CD4-positive, alpha-beta memory T cell (primary cell): ENCODE data around the gene CDC14B. TPM values are rescaled to one million over a fixed set of nuclear protein-coding genes. Genes with fewer than 3 reads are reported as not detected.

ENCODE experiments used
- CTCF ChIA-PET: fragments of 350-600 bp; sonication (Branson Sonifier 250); formaldehyde crosslinking; loops from one replicate; lab custom pipeline; 2021; ENCODE audit warnings: inconsistent platforms; ENCODE audit not compliant: partially characterized antibody; lab: Charles Lee
- POLR2A ChIA-PET: fragments of 350-600 bp; sonication (Branson Sonifier 250); formaldehyde crosslinking; loops from one replicate; lab custom pipeline; 2021; ENCODE audit not compliant: partially characterized antibody; lab: Charles Lee
- DNase-seq, 5 donors: peaks; one replicate each; pipeline versions ENCODE4 v3.0.0 to v3.0.0-alpha.2; 2020 to 2022; ENCODE audit warnings: mixed read lengths in 1 of 5
- H3K27ac ChIP-seq: one replicate; pipeline ENCODE4 v1.7.0; 2013; ENCODE audit warnings: low read depth, low read length
- H3K27me3 ChIP-seq: 2 replicates; pipeline ENCODE4 v1.7.0; 2013; ENCODE audit warnings: mild to moderate bottlenecking, low read length, moderate library complexity; ENCODE audit not compliant: insufficient read depth
- H3K36me3 ChIP-seq: 2 replicates; pipeline ENCODE4 v1.7.0; 2013; ENCODE audit warnings: mild to moderate bottlenecking, low read length, moderate library complexity; ENCODE audit not compliant: insufficient read depth
- H3K4me1 ChIP-seq: 2 replicates; pipeline ENCODE4 v1.7.0; 2013; ENCODE audit warnings: mild to moderate bottlenecking, low read length, moderate library complexity; ENCODE audit not compliant: insufficient read depth
- H3K4me3 ChIP-seq, 2 donors: one replicate each; pipeline ENCODE4 v1.7.0; 2013; ENCODE audit warnings: low read length in 2 of 2, mild to moderate bottlenecking in 1 of 2
- H3K9me3 ChIP-seq, 2 donors: one replicate each; pipeline ENCODE4 v1.7.0; 2013; ENCODE audit warnings: low read length in 2 of 2, control low read depth in 1 of 2; ENCODE audit not compliant: control insufficient read depth in 1 of 2
- H3K27ac Mint-ChIP-seq, 7 donors: one replicate each; pipeline ENCODE4 v1.8.0; 2020 to 2021; ENCODE audit warnings: mixed read lengths in 7 of 7, mild to moderate bottlenecking in 6 of 7, inconsistent platforms in 3 of 7, moderate library complexity in 3 of 7
- H3K27me3 Mint-ChIP-seq, 2 donors: one replicate each; pipeline ENCODE4 v1.8.0; 2020 to 2021; ENCODE audit warnings: mixed read lengths in 2 of 2
- H3K36me3 Mint-ChIP-seq, 2 donors: one replicate each; pipeline ENCODE4 v1.8.0; 2020 to 2021; ENCODE audit warnings: mixed read lengths in 2 of 2, inconsistent platforms in 1 of 2, mild to moderate bottlenecking in 1 of 2
- H3K4me1 Mint-ChIP-seq, 4 donors: one replicate each; pipeline ENCODE4 v1.8.0; 2020 to 2021; ENCODE audit warnings: mixed read lengths in 4 of 4, mild to moderate bottlenecking in 1 of 4
- H3K4me3 Mint-ChIP-seq, 8 donors: one replicate each; pipeline ENCODE4 v1.8.0; 2020 to 2021; ENCODE audit warnings: mixed read lengths in 8 of 8, mild to moderate bottlenecking in 7 of 8, moderate library complexity in 6 of 8, inconsistent platforms in 3 of 8
- H3K9me3 Mint-ChIP-seq, 8 donors: one replicate each; pipeline ENCODE4 v1.8.0; 2020 to 2021; ENCODE audit warnings: mixed read lengths in 8 of 8, mild to moderate bottlenecking in 5 of 8, inconsistent platforms in 3 of 8, moderate library complexity in 1 of 8
- intact Hi-C: fragments of 100-400 bp; cut with micrococcal nuclease; formaldehyde crosslinking; loops from one replicate; pipeline ENCODE4 v1.15.1; 2023
- polyA plus RNA-seq, 2 donors: library from polyadenylated mRNA; unstranded; fragments of 300-500 nt; fragmentation: Illumina TruSeq; gene quantifications; one replicate each; pipeline ENCODE4 v1.2.3, GENCODE V29; 2021
- total RNA-seq, 2 experiments: library from RNA; stranded (reverse); gene quantifications; one replicate each; pipeline ENCODE4 v1.2.3, GENCODE V29; 2021

CDC14B gene
- total and polyA plus RNA-seq, 4 experiments from 2014 or later = 10.6 to 17.1 (median 13.3) TPM

- Mint-ChIP-seq H3K4me3 (peak overlapping the region; percentile 88 to 93 (median 91)), H3K9me3 (no peaks in the 10 kb centered on the region), H3K27me3 (no peaks in the 10 kb centered on the region), H3K36me3 (peaks cover 4 to 8% of the 10 kb centered on the region in 2 donors), H3K27ac (peak overlapping the region; percentile 78 to 91 (median 82)), H3K4me1 (peaks cover 15 to 30% (median 23%) of the 10 kb centered on the region in 4 donors)
- Histone ChIP-seq H3K4me1 (peaks cover 18% of the 10 kb centered on the region), H3K27ac (peak overlapping the region; percentile 80), H3K27me3 (no peaks in the 10 kb centered on the region), H3K4me3 (peak overlapping the region; percentile 75 to 80), H3K9me3 (no peaks in the 10 kb centered on the region), H3K36me3 (no peaks in the 10 kb centered on the region)
- ChIA-PET CTCF (interaction anchor here (0.7 to 2.6 kb wide), 14 partner anchors 9 to 240 kb away, joined by 3 to 19 read pairs (median 4); no protein-coding TSS in a partner anchor), POLR2A (interaction anchor here (0.7 to 3.8 kb wide), 13 partner anchors 9 to 1841 kb away, joined by 3 to 53 read pairs (median 6); partner anchors contain the start of genes AOPEP, HABP4, SLC35D2 and XPA)
- DNase-seq = no peak
- intact Hi-C loops = loop anchor here (2.0 to 5.0 kb wide), 4 partner anchors 85 to 210 kb away; partner anchors contain the start of genes HABP4, PRXL2C and ZNF510
Observed at GRCh38 chr9:96567203-96567700, 52.4 kb downstream of the CDC14B start.

GRCh38 chr9:96566498-96567202 lies 53.0 kb downstream of the CDC14B start:
- POLR2A ChIA-PET = interaction anchor here (0.5 to 3.8 kb wide), 21 partner anchors 8 to 1840 kb away, joined by 3 to 53 read pairs (median 4); partner anchors contain the start of genes AOPEP, HABP4, NCBP1 and SLC35D2
- Histone ChIP-seq H3K27ac (peak overlapping the region; percentile 80), H3K9me3 (no peaks in the 10 kb centered on the region), H3K36me3 (peaks cover 3% of the 10 kb centered on the region), H3K4me3 (peak overlapping the region; percentile 75 to 80), H3K4me1 (peaks cover 18% of the 10 kb centered on the region), H3K27me3 (no peaks in the 10 kb centered on the region)
- Mint-ChIP-seq H3K9me3 (no peaks in the 10 kb centered on the region), H3K27ac (peak overlapping the region; percentile 73 to 90 (median 82)), H3K36me3 (peaks cover 4 to 8% of the 10 kb centered on the region in 2 donors), H3K27me3 (no peaks in the 10 kb centered on the region), H3K4me3 (peak overlapping the region; percentile 88 to 93 (median 91)), H3K4me1 (peaks cover 15 to 30% (median 23%) of the 10 kb centered on the region in 4 donors)
- peak; percentile 79 to 88 (median 80) for DNase-seq
- intact Hi-C loops = loop anchor here (1.0 to 5.0 kb wide), 6 partner anchors 84 to 239 kb away; partner anchors contain the start of genes HABP4, PRXL2C, ZNF367 and ZNF510
- CTCF ChIA-PET = interaction anchor here (0.7 to 2.6 kb wide), 18 partner anchors 9 to 240 kb away, joined by 3 to 19 read pairs (median 4); no protein-coding TSS in a partner anchor

GRCh38 chr9:96565671-96566497 lies 53.8 kb downstream of the CDC14B start:
- Histone ChIP-seq H3K9me3 (no peaks in the 10 kb centered on the region), H3K4me3 (peak overlapping the region; percentile 75 to 80), H3K27ac (peak overlapping the region; percentile 80), H3K27me3 (no peaks in the 10 kb centered on the region), H3K36me3 (peaks cover 3% of the 10 kb centered on the region), H3K4me1 (peaks cover 18% of the 10 kb centered on the region)
- POLR2A ChIA-PET = interaction anchor here (0.6 to 3.8 kb wide), 17 partner anchors 8 to 1067 kb away, joined by 3 to 53 read pairs (median 5); partner anchors contain the start of genes HABP4, NCBP1, SLC35D2 and TSTD2
- H3K4me3 Mint-ChIP-seq = peak overlapping the region; percentile 88 to 93 (median 91)
- peaks cover 15 to 30% (median 23%) of the 10 kb centered on the region in 4 donors for H3K4me1 Mint-ChIP-seq
- intact Hi-C loops = loop anchor here (1.0 to 5.0 kb wide), 6 partner anchors 84 to 239 kb away; partner anchors contain the start of genes HABP4, PRXL2C, ZNF367 and ZNF510
- no peaks in the 10 kb centered on the region for H3K27me3 Mint-ChIP-seq
- DNase-seq = peak in 2 of 5 donors; percentile 5 to 6
- H3K36me3 Mint-ChIP-seq = peaks cover 7 to 8% of the 10 kb centered on the region in 2 donors
- CTCF ChIA-PET = interaction anchor here (0.7 to 2.6 kb wide), 11 partner anchors 9 to 248 kb away, joined by 3 to 19 read pairs (median 5); no protein-coding TSS in a partner anchor
- H3K9me3 Mint-ChIP-seq = no peaks in the 10 kb centered on the region
- H3K27ac Mint-ChIP-seq = peak overlapping the region; percentile 73 to 90 (median 82)

GRCh38 chr9:96564217-96564616 lies 55.4 kb downstream of the CDC14B start:
- Mint-ChIP-seq H3K27ac (peak overlapping the region in 1 of 7 donors; percentile 30), H3K4me3 (peak overlapping the region in 1 of 8 donors; percentile 6), H3K36me3 (peaks cover 20% of the 10 kb centered on the region in 2 donors), H3K4me1 (peaks cover 15 to 32% (median 24%) of the 10 kb centered on the region in 4 donors), H3K27me3 (no peaks in the 10 kb centered on the region), H3K9me3 (no peaks in the 10 kb centered on the region)
- no peaks in the 10 kb centered on the region for H3K27me3 ChIP-seq
- no peaks in the 10 kb centered on the region for H3K9me3 ChIP-seq
- peaks cover 3% of the 10 kb centered on the region for H3K36me3 ChIP-seq
- DNase-seq = no peak
- ChIA-PET CTCF (interaction anchor here (1.2 to 2.2 kb wide), 2 partner anchors 151 to 247 kb away, joined by 3 to 6 read pairs; no protein-coding TSS in a partner anchor), POLR2A (interaction anchor here (3.8 kb wide), 1 partner anchor 113 kb away, joined by 53 read pairs; the partner anchor contains the start of gene HABP4)
- intact Hi-C loops = no loop called here
- no peak overlapping the region for H3K4me3 ChIP-seq
- no peak overlapping the region for H3K27ac ChIP-seq
- peaks cover 18% of the 10 kb centered on the region for H3K4me1 ChIP-seq

- Mint-ChIP-seq H3K4me3 (no peak overlapping the region), H3K36me3 (peaks cover 26% of the 10 kb centered on the region in 2 donors), H3K27me3 (no peaks in the 10 kb centered on the region), H3K9me3 (peaks cover 0 to 1% (median 0%) of the 10 kb centered on the region in 8 donors), H3K27ac (peak overlapping the region in 1 of 7 donors; percentile 56), H3K4me1 (peaks cover 6 to 8% (median 7%) of the 10 kb centered on the region in 4 donors)
- Histone ChIP-seq H3K36me3 (peaks cover 3% of the 10 kb centered on the region), H3K4me3 (no peak overlapping the region), H3K9me3 (no peaks in the 10 kb centered on the region), H3K27ac (no peak overlapping the region), H3K4me1 (no peaks in the 10 kb centered on the region), H3K27me3 (no peaks in the 10 kb centered on the region)
- no peak for DNase-seq
- ChIA-PET POLR2A (interaction anchor here (1.8 kb wide), 1 partner anchor 7 kb away, joined by 5 read pairs; no protein-coding TSS in a partner anchor), CTCF (interaction anchor here (3.8 kb wide), 1 partner anchor 7 kb away, joined by 13 read pairs; no protein-coding TSS in a partner anchor)
- intact Hi-C loops = no loop called here
Observed at GRCh38 chr9:96559339-96559943, 60.2 kb downstream of the CDC14B start.

- H3K4me3 ChIP-seq = no peak overlapping the region
- no peak for DNase-seq
- intact Hi-C loops = no loop called here
- peaks cover 4 to 13% (median 7%) of the 10 kb centered on the region in 4 donors for H3K4me1 Mint-ChIP-seq
- H3K27ac ChIP-seq = no peak overlapping the region
- no peaks in the 10 kb centered on the region for H3K4me1 ChIP-seq
- peak overlapping the region in 1 of 7 donors; percentile 30 for H3K27ac Mint-ChIP-seq
- ChIA-PET POLR2A (interaction anchor here (1.8 kb wide), 1 partner anchor 9 kb away, joined by 5 read pairs; no protein-coding TSS in a partner anchor), CTCF (interaction anchor here (3.8 kb wide), 1 partner anchor 9 kb away, joined by 13 read pairs; no protein-coding TSS in a partner anchor)
- H3K9me3 Mint-ChIP-seq = peaks cover 0 to 1% (median 0%) of the 10 kb centered on the region in 8 donors
- no peaks in the 10 kb centered on the region for H3K27me3 ChIP-seq
- H3K36me3 ChIP-seq = peaks cover 3% of the 10 kb centered on the region
- peaks cover 23 to 24% of the 10 kb centered on the region in 2 donors for H3K36me3 Mint-ChIP-seq
- no peak overlapping the region for H3K4me3 Mint-ChIP-seq
- no peaks in the 10 kb centered on the region for H3K9me3 ChIP-seq
- H3K27me3 Mint-ChIP-seq = no peaks in the 10 kb centered on the region
Observed at GRCh38 chr9:96557921-96558320, 61.7 kb downstream of the CDC14B start.
